ENCODE data around the gene NMNAT2. TPM values are rescaled to one million over a fixed set of nuclear protein-coding genes. Genes with fewer than 3 reads are reported as not detected.

NMNAT2 gene
- total RNA-seq, 1 experiment from 2014 or later, result 8.8 TPM

DNA sequence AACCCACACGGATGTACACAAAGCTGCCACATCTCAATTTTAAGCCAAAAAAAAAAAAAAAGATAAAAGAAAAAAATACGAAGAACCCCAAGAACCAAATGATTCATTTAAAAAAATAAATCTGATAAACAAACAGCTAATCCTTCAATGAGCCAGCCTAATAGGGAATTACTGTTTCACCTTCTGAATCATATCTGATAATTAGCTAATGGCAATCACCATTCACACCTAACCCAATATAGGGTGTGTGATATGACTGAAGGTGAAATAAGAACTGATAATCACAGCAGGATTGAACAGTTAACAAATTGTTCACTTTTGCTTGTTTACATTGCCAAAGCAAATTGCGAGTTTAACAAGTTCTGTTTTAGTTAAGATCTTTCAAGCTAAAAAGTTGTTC is 170.7 kb downstream of the NMNAT2 start (continued):
- TF ChIP-seq, protein P1, sequence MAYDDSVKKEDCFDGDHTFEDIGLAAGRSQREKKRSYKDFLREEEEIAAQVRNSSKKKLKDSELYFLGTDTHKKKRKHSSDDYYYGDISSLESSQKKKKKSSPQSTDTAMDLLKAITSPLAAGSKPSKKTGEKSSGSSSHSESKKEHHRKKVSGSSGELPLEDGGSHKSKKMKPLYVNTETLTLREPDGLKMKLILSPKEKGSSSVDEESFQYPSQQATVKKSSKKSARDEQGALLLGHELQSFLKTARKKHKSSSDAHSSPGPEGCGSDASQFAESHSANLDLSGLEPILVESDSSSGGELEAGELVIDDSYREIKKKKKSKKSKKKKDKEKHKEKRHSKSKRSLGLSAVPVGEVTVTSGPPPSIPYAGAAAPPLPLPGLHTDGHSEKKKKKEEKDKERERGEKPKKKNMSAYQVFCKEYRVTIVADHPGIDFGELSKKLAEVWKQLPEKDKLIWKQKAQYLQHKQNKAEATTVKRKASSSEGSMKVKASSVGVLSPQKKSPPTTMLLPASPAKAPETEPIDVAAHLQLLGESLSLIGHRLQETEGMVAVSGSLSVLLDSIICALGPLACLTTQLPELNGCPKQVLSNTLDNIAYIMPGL (CRISPR knock-in tag; IDR thresholded peaks at IDR 0.05), result no peak
- TF ChIP-seq, protein P2, sequence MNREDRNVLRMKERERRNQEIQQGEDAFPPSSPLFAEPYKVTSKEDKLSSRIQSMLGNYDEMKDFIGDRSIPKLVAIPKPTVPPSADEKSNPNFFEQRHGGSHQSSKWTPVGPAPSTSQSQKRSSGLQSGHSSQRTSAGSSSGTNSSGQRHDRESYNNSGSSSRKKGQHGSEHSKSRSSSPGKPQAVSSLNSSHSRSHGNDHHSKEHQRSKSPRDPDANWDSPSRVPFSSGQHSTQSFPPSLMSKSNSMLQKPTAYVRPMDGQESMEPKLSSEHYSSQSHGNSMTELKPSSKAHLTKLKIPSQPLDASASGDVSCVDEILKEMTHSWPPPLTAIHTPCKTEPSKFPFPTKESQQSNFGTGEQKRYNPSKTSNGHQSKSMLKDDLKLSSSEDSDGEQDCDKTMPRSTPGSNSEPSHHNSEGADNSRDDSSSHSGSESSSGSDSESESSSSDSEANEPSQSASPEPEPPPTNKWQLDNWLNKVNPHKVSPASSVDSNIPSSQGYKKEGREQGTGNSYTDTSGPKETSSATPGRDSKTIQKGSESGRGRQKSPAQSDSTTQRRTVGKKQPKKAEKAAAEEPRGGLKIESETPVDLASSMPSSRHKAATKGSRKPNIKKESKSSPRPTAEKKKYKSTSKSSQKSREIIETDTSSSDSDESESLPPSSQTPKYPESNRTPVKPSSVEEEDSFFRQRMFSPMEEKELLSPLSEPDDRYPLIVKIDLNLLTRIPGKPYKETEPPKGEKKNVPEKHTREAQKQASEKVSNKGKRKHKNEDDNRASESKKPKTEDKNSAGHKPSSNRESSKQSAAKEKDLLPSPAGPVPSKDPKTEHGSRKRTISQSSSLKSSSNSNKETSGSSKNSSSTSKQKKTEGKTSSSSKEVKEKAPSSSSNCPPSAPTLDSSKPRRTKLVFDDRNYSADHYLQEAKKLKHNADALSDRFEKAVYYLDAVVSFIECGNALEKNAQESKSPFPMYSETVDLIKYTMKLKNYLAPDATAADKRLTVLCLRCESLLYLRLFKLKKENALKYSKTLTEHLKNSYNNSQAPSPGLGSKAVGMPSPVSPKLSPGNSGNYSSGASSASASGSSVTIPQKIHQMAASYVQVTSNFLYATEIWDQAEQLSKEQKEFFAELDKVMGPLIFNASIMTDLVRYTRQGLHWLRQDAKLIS (CRISPR knock-in tag; IDR thresholded peaks at IDR 0.05; ENCODE audit: borderline replicate concordance), result no peak
- TF ChIP-seq ZNF423 (CRISPR knock-in tag; IDR thresholded peaks at IDR 0.05) (no peak), RELA (CRISPR knock-in tag; IDR thresholded peaks at IDR 0.05; ENCODE audit: borderline replicate concordance) (no peak), NR2C2 (CRISPR knock-in tag; IDR thresholded peaks at IDR 0.05) (no peak)
- TF ChIP-seq, protein P3, sequence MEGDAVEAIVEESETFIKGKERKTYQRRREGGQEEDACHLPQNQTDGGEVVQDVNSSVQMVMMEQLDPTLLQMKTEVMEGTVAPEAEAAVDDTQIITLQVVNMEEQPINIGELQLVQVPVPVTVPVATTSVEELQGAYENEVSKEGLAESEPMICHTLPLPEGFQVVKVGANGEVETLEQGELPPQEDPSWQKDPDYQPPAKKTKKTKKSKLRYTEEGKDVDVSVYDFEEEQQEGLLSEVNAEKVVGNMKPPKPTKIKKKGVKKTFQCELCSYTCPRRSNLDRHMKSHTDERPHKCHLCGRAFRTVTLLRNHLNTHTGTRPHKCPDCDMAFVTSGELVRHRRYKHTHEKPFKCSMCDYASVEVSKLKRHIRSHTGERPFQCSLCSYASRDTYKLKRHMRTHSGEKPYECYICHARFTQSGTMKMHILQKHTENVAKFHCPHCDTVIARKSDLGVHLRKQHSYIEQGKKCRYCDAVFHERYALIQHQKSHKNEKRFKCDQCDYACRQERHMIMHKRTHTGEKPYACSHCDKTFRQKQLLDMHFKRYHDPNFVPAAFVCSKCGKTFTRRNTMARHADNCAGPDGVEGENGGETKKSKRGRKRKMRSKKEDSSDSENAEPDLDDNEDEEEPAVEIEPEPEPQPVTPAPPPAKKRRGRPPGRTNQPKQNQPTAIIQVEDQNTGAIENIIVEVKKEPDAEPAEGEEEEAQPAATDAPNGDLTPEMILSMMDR (IDR thresholded peaks at IDR 0.05), result no peak
- TF ChIP-seq, protein P4, sequence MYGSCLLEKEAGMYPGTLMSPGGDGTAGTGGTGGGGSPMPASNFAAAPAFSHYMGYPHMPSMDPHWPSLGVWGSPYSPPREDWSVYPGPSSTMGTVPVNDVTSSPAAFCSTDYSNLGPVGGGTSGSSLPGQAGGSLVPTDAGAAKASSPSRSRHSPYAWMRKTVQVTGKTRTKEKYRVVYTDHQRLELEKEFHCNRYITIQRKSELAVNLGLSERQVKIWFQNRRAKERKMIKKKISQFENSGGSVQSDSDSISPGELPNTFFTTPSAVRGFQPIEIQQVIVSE (CRISPR knock-in tag; IDR thresholded peaks at IDR 0.05; ENCODE audit: borderline replicate concordance), result no peak
- TF ChIP-seq, protein P5, sequence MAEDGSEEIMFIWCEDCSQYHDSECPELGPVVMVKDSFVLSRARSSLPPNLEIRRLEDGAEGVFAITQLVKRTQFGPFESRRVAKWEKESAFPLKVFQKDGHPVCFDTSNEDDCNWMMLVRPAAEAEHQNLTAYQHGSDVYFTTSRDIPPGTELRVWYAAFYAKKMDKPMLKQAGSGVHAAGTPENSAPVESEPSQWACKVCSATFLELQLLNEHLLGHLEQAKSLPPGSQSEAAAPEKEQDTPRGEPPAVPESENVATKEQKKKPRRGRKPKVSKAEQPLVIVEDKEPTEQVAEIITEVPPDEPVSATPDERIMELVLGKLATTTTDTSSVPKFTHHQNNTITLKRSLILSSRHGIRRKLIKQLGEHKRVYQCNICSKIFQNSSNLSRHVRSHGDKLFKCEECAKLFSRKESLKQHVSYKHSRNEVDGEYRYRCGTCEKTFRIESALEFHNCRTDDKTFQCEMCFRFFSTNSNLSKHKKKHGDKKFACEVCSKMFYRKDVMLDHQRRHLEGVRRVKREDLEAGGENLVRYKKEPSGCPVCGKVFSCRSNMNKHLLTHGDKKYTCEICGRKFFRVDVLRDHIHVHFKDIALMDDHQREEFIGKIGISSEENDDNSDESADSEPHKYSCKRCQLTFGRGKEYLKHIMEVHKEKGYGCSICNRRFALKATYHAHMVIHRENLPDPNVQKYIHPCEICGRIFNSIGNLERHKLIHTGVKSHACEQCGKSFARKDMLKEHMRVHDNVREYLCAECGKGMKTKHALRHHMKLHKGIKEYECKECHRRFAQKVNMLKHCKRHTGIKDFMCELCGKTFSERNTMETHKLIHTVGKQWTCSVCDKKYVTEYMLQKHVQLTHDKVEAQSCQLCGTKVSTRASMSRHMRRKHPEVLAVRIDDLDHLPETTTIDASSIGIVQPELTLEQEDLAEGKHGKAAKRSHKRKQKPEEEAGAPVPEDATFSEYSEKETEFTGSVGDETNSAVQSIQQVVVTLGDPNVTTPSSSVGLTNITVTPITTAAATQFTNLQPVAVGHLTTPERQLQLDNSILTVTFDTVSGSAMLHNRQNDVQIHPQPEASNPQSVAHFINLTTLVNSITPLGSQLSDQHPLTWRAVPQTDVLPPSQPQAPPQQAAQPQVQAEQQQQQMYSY (CRISPR knock-in tag; IDR thresholded peaks at IDR 0.05), result no peak
- TF ChIP-seq, protein P6, sequence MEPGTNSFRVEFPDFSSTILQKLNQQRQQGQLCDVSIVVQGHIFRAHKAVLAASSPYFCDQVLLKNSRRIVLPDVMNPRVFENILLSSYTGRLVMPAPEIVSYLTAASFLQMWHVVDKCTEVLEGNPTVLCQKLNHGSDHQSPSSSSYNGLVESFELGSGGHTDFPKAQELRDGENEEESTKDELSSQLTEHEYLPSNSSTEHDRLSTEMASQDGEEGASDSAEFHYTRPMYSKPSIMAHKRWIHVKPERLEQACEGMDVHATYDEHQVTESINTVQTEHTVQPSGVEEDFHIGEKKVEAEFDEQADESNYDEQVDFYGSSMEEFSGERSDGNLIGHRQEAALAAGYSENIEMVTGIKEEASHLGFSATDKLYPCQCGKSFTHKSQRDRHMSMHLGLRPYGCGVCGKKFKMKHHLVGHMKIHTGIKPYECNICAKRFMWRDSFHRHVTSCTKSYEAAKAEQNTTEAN (CRISPR knock-in tag; IDR thresholded peaks at IDR 0.05), result no peak

DNA sequence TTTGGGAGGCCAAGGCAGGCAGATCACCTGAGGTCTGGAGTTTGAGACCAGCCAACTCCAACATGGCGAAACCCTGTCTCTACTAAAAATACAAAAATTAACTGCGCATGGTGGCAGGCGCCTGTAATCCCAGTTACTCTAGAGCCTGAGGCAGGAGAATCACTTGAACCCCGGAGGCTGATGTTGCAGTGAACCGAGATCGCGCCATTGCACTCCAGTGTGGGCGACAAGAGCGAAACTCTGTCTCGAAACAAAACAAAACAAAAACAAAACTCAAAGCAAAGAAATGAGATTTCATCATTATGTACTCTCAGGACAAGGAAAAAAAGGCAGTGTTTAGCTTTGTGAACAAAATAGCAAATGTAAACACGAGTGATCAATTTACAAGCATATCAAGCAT is 171.1 kb downstream of the NMNAT2 start:
- CTCF ChIA-PET, result interaction anchor here (2.0 to 3.8 kb wide), 2 partner anchors 12 to 19 kb away, joined by 9 to 24 read pairs; no protein-coding TSS in a partner anchor
- DNase-seq (ENCODE audit: low spot score), result no peak
- POLR2A ChIA-PET, result interaction anchor here (1.1 kb wide), 1 partner anchor 12 kb away, joined by 3 read pairs; no protein-coding TSS in a partner anchor
- no peaks in the 10 kb centered on the region for H3K27me3 Mint-ChIP-seq (ENCODE audit: low read depth)
- no peak for ATAC-seq
- H3K27ac Mint-ChIP-seq, result no peak overlapping the region; the same call in 1 of the 2 replicates
- 0 out of 2 replicates have a peak, but pooled peaks cover 8% of the 10 kb centered on the region for H3K9me3 Mint-ChIP-seq
- peaks cover 11% of the 10 kb centered on the region for H3K4me1 Mint-ChIP-seq
- TF ChIP-seq FOXK1 (CRISPR knock-in tag; IDR thresholded peaks at IDR 0.05), result no peak
- TF ChIP-seq, protein P7, sequence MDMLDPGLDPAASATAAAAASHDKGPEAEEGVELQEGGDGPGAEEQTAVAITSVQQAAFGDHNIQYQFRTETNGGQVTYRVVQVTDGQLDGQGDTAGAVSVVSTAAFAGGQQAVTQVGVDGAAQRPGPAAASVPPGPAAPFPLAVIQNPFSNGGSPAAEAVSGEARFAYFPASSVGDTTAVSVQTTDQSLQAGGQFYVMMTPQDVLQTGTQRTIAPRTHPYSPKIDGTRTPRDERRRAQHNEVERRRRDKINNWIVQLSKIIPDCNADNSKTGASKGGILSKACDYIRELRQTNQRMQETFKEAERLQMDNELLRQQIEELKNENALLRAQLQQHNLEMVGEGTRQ (CRISPR knock-in tag; IDR thresholded peaks at IDR 0.05), result no peak
- no peak overlapping the region for H3K4me3 Mint-ChIP-seq
- peaks cover 2% of the 10 kb centered on the region; the same call in 1 of the 2 replicates for H3K36me3 Mint-ChIP-seq
